DMS153 treated with DMSO at 0.1 percent for 48 hours (cell line): ENCODE data around the gene ZDHHC14.

ENCODE experiments used
- DNase-seq: peaks from one replicate; lab custom pipeline; 2025; ENCODE audit not compliant: unreplicated experiment; lab: John Stamatoyannopoulos, UW

The ZDHHC14 gene

GRCh38 chr6:157635388-157636244, 254.6 kb downstream of the ZDHHC14 start:
- no peak for DNase-seq

- no peak for DNase-seq
Observed at GRCh38 chr6:157637516-157637915, 256.5 kb downstream of the ZDHHC14 start.

- no peak for DNase-seq
Observed at GRCh38 chr6:157637941-157638662, 257.1 kb downstream of the ZDHHC14 start.

- DNase-seq: no peak
Observed at GRCh38 chr6:157638779-157639178, 257.8 kb downstream of the ZDHHC14 start.

GRCh38 chr6:157640746-157641451, 259.9 kb downstream of the ZDHHC14 start:
- DNase-seq: no peak

- no peak for DNase-seq
Observed at GRCh38 chr6:157641837-157642236, 260.8 kb downstream of the ZDHHC14 start.

- DNase-seq: no peak
Observed at GRCh38 chr6:157642736-157643135, 261.7 kb downstream of the ZDHHC14 start.

GRCh38 chr6:157644043-157644810, 263.2 kb downstream of the ZDHHC14 start:
- no peak for DNase-seq

GRCh38 chr6:157645201-157645795, 264.3 kb downstream of the ZDHHC14 start:
- no peak for DNase-seq

GRCh38 chr6:157646012-157646411, 265.0 kb downstream of the ZDHHC14 start:
- no peak for DNase-seq

GRCh38 chr6:157647261-157647915, 266.4 kb downstream of the ZDHHC14 start:
- no peak for DNase-seq

GRCh38 chr6:157648561-157648960, 267.6 kb downstream of the ZDHHC14 start:
- no peak for DNase-seq

GRCh38 chr6:157649311-157650260, 268.6 kb downstream of the ZDHHC14 start:
- no peak for DNase-seq

GRCh38 chr6:157650261-157650640, 269.3 kb downstream of the ZDHHC14 start:
- DNase-seq: no peak

- DNase-seq: no peak
Observed at GRCh38 chr6:157650801-157651200, 269.8 kb downstream of the ZDHHC14 start.

- DNase-seq: no peak
Observed at GRCh38 chr6:157651731-157652490, 270.9 kb downstream of the ZDHHC14 start.

GRCh38 chr6:157652601-157653363, 271.8 kb downstream of the ZDHHC14 start:
- no peak for DNase-seq
